Adrenal gland (tissue), 5 donors: Measurements from ENCODE around the gene GMIP.
"Not testable (repeated sequence)": the region's sequence is repeated elsewhere in the genome, so short reads cannot be mapped to it uniquely, and the experiment has no call there.

ENCODE experiments used
- POLR2A ChIP-seq, 2 donors: fragments of 450-650 bp; IDR thresholded peaks; one replicate each; pipeline ENCODE4 v1.6.1; 2017; ENCODE audit warnings: antibody characterized with exemption in 2 of 2, mild to moderate bottlenecking in 2 of 2, moderate library complexity in 1 of 2
- TF ChIP-seq, protein P1 (sequence below), 6 experiments: fragments of 450-650 bp in 4 of 6; fragments of 200-600 bp in 2 of 6; sonication (generic) in 1 of 6; IDR thresholded peaks; 1 replicate in 5 of 6; 2 replicates in 1 of 6; pipeline versions ENCODE4 v1.5.1 to v1.8.0; 2016 to 2021; ENCODE audit warnings: antibody characterized with exemption in 6 of 6, mild to moderate bottlenecking in 2 of 6, moderate library complexity in 1 of 6
- donor health status: DM: no; HTN: no; CAD: no.

DNA sequence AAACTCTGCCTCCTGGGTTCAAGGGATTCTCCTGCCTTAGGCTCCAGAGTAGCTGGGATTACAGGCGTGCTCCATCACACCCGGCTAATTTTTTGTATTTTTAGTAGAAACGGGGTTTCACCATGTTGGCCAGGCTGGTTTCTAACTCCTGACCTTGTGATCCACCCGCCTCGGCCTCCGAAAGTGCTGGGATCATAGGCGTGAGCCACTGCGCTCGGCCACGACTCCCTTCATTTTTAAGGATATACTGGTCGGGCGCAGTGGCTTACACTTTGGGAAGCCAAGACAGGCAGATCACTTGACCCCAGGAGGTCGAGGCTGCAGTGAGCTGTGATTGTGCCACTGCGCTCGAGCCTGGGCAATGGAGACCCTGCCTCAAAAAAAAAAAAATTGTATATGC is 42.7 kb upstream of the GMIP start:
- TF ChIP-seq POLR2A (IDR thresholded peaks at IDR 0.05) = not testable (repeated sequence)
- TF ChIP-seq, protein P1, sequence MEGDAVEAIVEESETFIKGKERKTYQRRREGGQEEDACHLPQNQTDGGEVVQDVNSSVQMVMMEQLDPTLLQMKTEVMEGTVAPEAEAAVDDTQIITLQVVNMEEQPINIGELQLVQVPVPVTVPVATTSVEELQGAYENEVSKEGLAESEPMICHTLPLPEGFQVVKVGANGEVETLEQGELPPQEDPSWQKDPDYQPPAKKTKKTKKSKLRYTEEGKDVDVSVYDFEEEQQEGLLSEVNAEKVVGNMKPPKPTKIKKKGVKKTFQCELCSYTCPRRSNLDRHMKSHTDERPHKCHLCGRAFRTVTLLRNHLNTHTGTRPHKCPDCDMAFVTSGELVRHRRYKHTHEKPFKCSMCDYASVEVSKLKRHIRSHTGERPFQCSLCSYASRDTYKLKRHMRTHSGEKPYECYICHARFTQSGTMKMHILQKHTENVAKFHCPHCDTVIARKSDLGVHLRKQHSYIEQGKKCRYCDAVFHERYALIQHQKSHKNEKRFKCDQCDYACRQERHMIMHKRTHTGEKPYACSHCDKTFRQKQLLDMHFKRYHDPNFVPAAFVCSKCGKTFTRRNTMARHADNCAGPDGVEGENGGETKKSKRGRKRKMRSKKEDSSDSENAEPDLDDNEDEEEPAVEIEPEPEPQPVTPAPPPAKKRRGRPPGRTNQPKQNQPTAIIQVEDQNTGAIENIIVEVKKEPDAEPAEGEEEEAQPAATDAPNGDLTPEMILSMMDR (IDR thresholded peaks at IDR 0.05) = not testable (repeated sequence)
